IMR-90 (cell line): ENCODE measurements around the gene FITM1. TPM values are rescaled to one million over a fixed set of nuclear protein-coding genes. Genes with fewer than 3 reads are reported as not detected.

ENCODE experiments used
- ATAC-seq: fragments of 200-7000 bp; cut with Tn5 transposase; 2 replicates; pipeline ENCODE4 v1.9.1; 2020; ENCODE audit warnings: low read depth, mild to moderate bottlenecking, moderate library complexity
- BruUV-seq: library from RNA; stranded (reverse); fragments of 400-500 nt; replicated peaks from 2 replicates; lab custom pipeline; 2021; lab: Mats Ljungman, UMichigan
- CTCF ChIA-PET: fragments of 300-600 bp; formaldehyde crosslinking; extraction: SDS; loops from one replicate; lab custom pipeline; 2021; ENCODE audit warnings: antibody characterized with exemption; lab: Yijun Ruan, JAX
- POLR2A ChIA-PET: fragments of 300-600 bp; sonication (Branson Sonifier 250); formaldehyde crosslinking; loops from one replicate; lab custom pipeline; 2022; ENCODE audit warnings: antibody characterized with exemption; ENCODE audit not compliant: unreplicated experiment; lab: Charles Lee
- DNase-seq: peaks from one replicate; pipeline ENCODE4 v3.0.0; 2013
- H2AFZ ChIP-seq: replicated peaks from 2 replicates; pipeline ENCODE3; 2013; ENCODE audit warnings: low read length, mild to moderate bottlenecking; ENCODE audit not compliant: poor library complexity
- H2AK5ac ChIP-seq: 2 replicates; pipeline ENCODE4 v1.6.1; 2013; ENCODE audit warnings: low read depth, low read length, inconsistent platforms
- H2AK9ac ChIP-seq: replicated peaks from 2 replicates; pipeline ENCODE3; 2013; ENCODE audit warnings: mild to moderate bottlenecking, low read depth, low read length, moderate library complexity; ENCODE audit not compliant: poor library complexity
- H2BK120ac ChIP-seq: 2 replicates; pipeline ENCODE4 v1.6.1; 2013; ENCODE audit warnings: low read depth, low read length, inconsistent platforms
- H2BK15ac ChIP-seq: 3 replicates; pipeline ENCODE4 v1.6.1; 2013; ENCODE audit warnings: low read depth, low read length, inconsistent platforms
- H2BK20ac ChIP-seq: 2 replicates; pipeline ENCODE4 v1.6.1; 2013; ENCODE audit warnings: low read depth, mild to moderate bottlenecking, inconsistent platforms, low read length, moderate library complexity
- H2BK5ac ChIP-seq: 2 replicates; pipeline ENCODE4 v1.6.1; 2013; ENCODE audit warnings: mild to moderate bottlenecking, low read depth, low read length, inconsistent platforms; ENCODE audit not compliant: poor library complexity, severe bottlenecking
- H3K14ac ChIP-seq: replicated peaks from 2 replicates; pipeline ENCODE4 v1.6.1; 2013; ENCODE audit warnings: low read depth, low read length, inconsistent platforms
- H3K18ac ChIP-seq: 2 replicates; pipeline ENCODE4 v1.6.1; 2013; ENCODE audit warnings: low read depth, low read length, control low read depth
- H3K23ac ChIP-seq: 2 replicates; pipeline ENCODE4 v1.6.1; 2013; ENCODE audit warnings: low read depth, low read length, inconsistent platforms
- H3K27ac ChIP-seq: 2 replicates; pipeline ENCODE4 v1.5.1; 2013; ENCODE audit warnings: mild to moderate bottlenecking, control low read depth, low read length; ENCODE audit not compliant: insufficient read depth
- H3K27me3 ChIP-seq: 2 replicates; pipeline ENCODE4 v1.6.1; 2013; ENCODE audit warnings: low read length; ENCODE audit not compliant: control insufficient read depth, insufficient read depth
- H3K36me3 ChIP-seq: 2 replicates; pipeline ENCODE4 v1.6.1; 2013; ENCODE audit warnings: low read length, mixed read lengths; ENCODE audit not compliant: control insufficient read depth, insufficient read depth
- H3K4ac ChIP-seq: 2 replicates; pipeline ENCODE4 v1.6.1; 2013; ENCODE audit warnings: low read depth, low read length, inconsistent platforms
- H3K4me1 ChIP-seq: 2 replicates; pipeline ENCODE4 v1.6.1; 2013; ENCODE audit warnings: low read length, mixed read lengths; ENCODE audit not compliant: control insufficient read depth, insufficient read depth
- H3K4me2 ChIP-seq: 2 replicates; pipeline ENCODE4 v1.6.1; 2013; ENCODE audit warnings: low read depth, mild to moderate bottlenecking, control low read depth, low read length, moderate library complexity
- H3K4me3 ChIP-seq: 2 replicates; pipeline ENCODE4 v1.5.1; 2013; ENCODE audit warnings: low read depth, mild to moderate bottlenecking, control low read depth, low read length, moderate library complexity; ENCODE audit not compliant: insufficient read depth
- H3K56ac ChIP-seq: 2 replicates; pipeline ENCODE4 v1.6.1; 2013; ENCODE audit warnings: low read length, inconsistent platforms; ENCODE audit not compliant: insufficient read depth; ENCODE audit errors: extremely low read depth
- H3K79me1 ChIP-seq, 2 experiments: 2 replicates each; pipeline ENCODE4 v1.6.1; 2013; ENCODE audit warnings: low read length in 2 of 2, inconsistent platforms in 1 of 2, low read depth in 1 of 2
- H3K9ac ChIP-seq: 2 replicates; pipeline ENCODE4 v1.6.1; 2013; ENCODE audit warnings: low read depth, low read length, control low read depth
- H3K9me1 ChIP-seq: 2 replicates; pipeline ENCODE4 v1.6.1; 2013; ENCODE audit warnings: low read length, inconsistent platforms; ENCODE audit not compliant: insufficient read depth
- H3K9me3 ChIP-seq: 2 replicates; pipeline ENCODE4 v1.6.1; 2013; ENCODE audit warnings: low read length; ENCODE audit not compliant: control insufficient read depth, insufficient read depth
- H4K20me1 ChIP-seq: 2 replicates; pipeline ENCODE4 v1.6.1; 2013; ENCODE audit warnings: low read length, inconsistent platforms; ENCODE audit not compliant: insufficient read depth
- H4K5ac ChIP-seq: 2 replicates; pipeline ENCODE4 v1.6.1; 2013; ENCODE audit warnings: mild to moderate bottlenecking, low read depth, low read length, control low read depth
- H4K8ac ChIP-seq, 2 experiments: 2 replicates each; pipeline ENCODE4 v1.6.1; 2013; ENCODE audit warnings: low read depth in 2 of 2, low read length in 2 of 2, control low read depth in 1 of 2, inconsistent platforms in 1 of 2
- H4K91ac ChIP-seq: 2 replicates; pipeline ENCODE4 v1.6.1; 2013; ENCODE audit warnings: low read depth, low read length, inconsistent platforms; ENCODE audit not compliant: insufficient read depth
- BHLHE40 ChIP-seq: fragments of 150-350 bp; IDR thresholded peaks from 2 replicates; pipeline ENCODE4 v1.6.1; 2016; ENCODE audit warnings: mild to moderate bottlenecking, low read depth, low read length
- CEBPB ChIP-seq: IDR thresholded peaks from 2 replicates; pipeline ENCODE4 v1.6.1; 2012; ENCODE audit warnings: low read depth, low read length, improper control_type of control experiment
- CHD1 ChIP-seq: IDR thresholded peaks from 2 replicates; pipeline ENCODE4 v1.6.1; 2012; ENCODE audit warnings: low read depth, low read length, improper control_type of control experiment
- FOS ChIP-seq: fragments of 150-350 bp; IDR thresholded peaks from 2 replicates; pipeline ENCODE4 v1.6.1; 2016; ENCODE audit warnings: low read depth, low read length
- MAFK ChIP-seq: IDR thresholded peaks from 2 replicates; pipeline ENCODE4 v1.6.1; 2012; ENCODE audit warnings: low read depth, low read length, improper control_type of control experiment
- MAZ ChIP-seq: IDR thresholded peaks from 2 replicates; pipeline ENCODE4 v1.6.1; 2012; ENCODE audit warnings: low read depth, mild to moderate bottlenecking, low read length, improper control_type of control experiment, moderate library complexity, borderline replicate concordance
- MXI1 ChIP-seq: IDR thresholded peaks from 2 replicates; pipeline ENCODE4 v1.6.1; 2012; ENCODE audit warnings: low read depth, mild to moderate bottlenecking, low read length, moderate library complexity, borderline replicate concordance
- NFE2L2 ChIP-seq: fragments of 150-350 bp; IDR thresholded peaks from 2 replicates; pipeline ENCODE4 v1.6.1; 2016; ENCODE audit warnings: low read depth, mild to moderate bottlenecking, low read length
- POLR2A ChIP-seq: IDR thresholded peaks from 2 replicates; pipeline ENCODE4 v1.6.1; 2012; ENCODE audit warnings: mild to moderate bottlenecking, low read depth, low read length
- RAD21 ChIP-seq: IDR thresholded peaks from 2 replicates; pipeline ENCODE4 v1.6.1; 2012; ENCODE audit warnings: low read length, improper control_type of control experiment
- RCOR1 ChIP-seq: IDR thresholded peaks from 2 replicates; pipeline ENCODE4 v1.6.1; 2012; ENCODE audit warnings: mild to moderate bottlenecking, low read length, improper control_type of control experiment; ENCODE audit not compliant: insufficient replicate concordance
- RFX5 ChIP-seq: IDR thresholded peaks from 2 replicates; pipeline ENCODE4 v1.8.0; 2012; ENCODE audit warnings: low read depth, mild to moderate bottlenecking, low read length, moderate library complexity
- SMC3 ChIP-seq: fragments of 150-350 bp; IDR thresholded peaks from 2 replicates; pipeline ENCODE4 v1.6.1; 2016; ENCODE audit warnings: low read depth, mild to moderate bottlenecking, antibody characterized with exemption, low read length, moderate library complexity
- USF2 ChIP-seq: fragments of 150-350 bp; IDR thresholded peaks from 2 replicates; pipeline ENCODE4 v1.6.1; 2017; ENCODE audit warnings: mild to moderate bottlenecking, antibody characterized with exemption, low read length, low read depth
- WGBS, 2 experiments: methylation state at CpG; one replicate each; pipeline versions ENCODE4 v1.1.5 to v1.1.7; 2013; ENCODE audit warnings: missing lambda C conversion rate in 2 of 2; ENCODE audit not compliant: insufficient read length in 1 of 2; ENCODE audit errors: extremely low coverage in 2 of 2; 5-methylcytosine and 5-hydroxymethylcytosine counted together
- dilution Hi-C: fragments of 300-500 bp; cut with HindIII; formaldehyde crosslinking; loops from one replicate; pipeline ENCODE4 v1.14.3; 2018; ENCODE audit warnings: low sequenced_read_pairs; ENCODE audit not compliant: unreplicated experiment
- in situ Hi-C: fragments of 300-500 bp; cut with MboI; formaldehyde crosslinking; loops from 3 replicates; pipeline ENCODE4 v1.14.3; 2019; ENCODE audit warnings: low sequenced_read_pairs, inconsistent platforms, mixed read lengths
- intact Hi-C: fragments of 100-400 bp; cut with micrococcal nuclease; formaldehyde crosslinking; loops from 2 replicates; pipeline ENCODE4 v1.10.0; 2022
- polyA plus RNA-seq, 3 experiments: library from polyadenylated mRNA; depleted of rRNA; stranded (reverse); fragments of >200 nt; gene quantifications; 2 replicates each; pipeline ENCODE4 v1.2.3, GENCODE V29; 2012; ENCODE audit warnings: low replicate concordance in 1 of 3
- total RNA-seq: library from RNA; depleted of rRNA; stranded (reverse); fragments of >200 nt; gene quantifications from 2 replicates; pipeline ENCODE4 v1.2.3, GENCODE V29; 2012
- TF ChIP-seq, protein P1 (sequence below): fragments of 150-350 bp; IDR thresholded peaks from 2 replicates; pipeline ENCODE4 v1.6.1; 2016; ENCODE audit warnings: low read depth, mild to moderate bottlenecking, low read length, moderate library complexity, borderline replicate concordance
- TF ChIP-seq, protein P2 (sequence below): conservative IDR thresholded peaks from 2 replicates; pipeline ENCODE4 v1.5.1; 2012; ENCODE audit warnings: mild to moderate bottlenecking, low read depth, low read length, improper control_type of control experiment

The FITM1 gene
- total and polyA plus RNA-seq, 2 of the 4 experiments (the other 2 are of a cell fraction): not detected

DNA sequence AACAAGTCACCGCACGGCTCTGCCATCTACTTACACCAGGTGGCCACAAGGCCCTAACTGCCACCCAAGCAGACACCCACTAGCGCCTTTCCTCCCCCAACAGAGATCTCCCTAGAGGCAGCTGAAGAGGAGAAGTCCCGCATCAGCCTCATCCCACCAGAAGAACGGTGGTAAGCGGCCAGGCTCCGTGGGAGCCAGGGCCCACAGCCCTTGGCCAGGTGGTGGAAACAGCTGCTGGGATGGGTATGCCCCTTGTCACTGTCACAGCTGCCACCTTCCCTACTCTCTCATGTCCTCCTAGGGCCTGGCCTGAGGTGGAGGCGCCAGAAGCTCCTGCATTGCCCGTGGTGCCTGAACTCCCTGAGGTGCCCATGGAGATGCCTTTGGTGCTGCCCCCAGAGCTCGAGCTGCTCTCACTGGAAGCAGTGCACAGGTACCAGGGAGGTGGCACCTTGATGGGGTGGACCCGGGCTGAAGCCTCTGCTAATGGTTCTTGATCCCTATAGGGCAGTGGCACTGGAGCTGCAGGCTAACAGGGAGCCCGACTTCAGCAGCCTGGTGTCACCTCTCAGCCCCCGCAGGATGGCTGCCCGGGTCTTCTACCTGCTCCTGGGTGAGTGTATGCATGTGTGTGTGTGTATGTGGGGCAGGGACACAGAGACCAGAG is 49.0 kb downstream of the FITM1 start:
- Histone ChIP-seq H3K56ac (no peak overlapping the region), H2BK120ac (no peak overlapping the region), H3K4me2 (no peak overlapping the region), H3K27ac (peak overlapping the region; percentile 22; the same call in 1 of the 2 replicates), H4K20me1 (no peaks in the 10 kb centered on the region), H3K14ac (no peak overlapping the region), H3K36me3 (peaks cover 67% of the 10 kb centered on the region), H4K8ac (no peak overlapping the region), H3K9me1 (no peaks in the 10 kb centered on the region), H2BK15ac (no peak overlapping the region), H2BK20ac (no peak overlapping the region), H3K9me3 (no peaks in the 10 kb centered on the region), H3K4ac (no peak overlapping the region), H3K79me1 (no peaks in the 10 kb centered on the region; a peak in 1 of 4 replicates), H3K18ac (no peak overlapping the region), H2AFZ (peak overlapping the region; percentile 8), H2AK9ac (peak overlapping the region; percentile 51), H4K5ac (no peak overlapping the region), H3K4me1 (peaks cover 2% of the 10 kb centered on the region; the same call in 1 of the 2 replicates), H2AK5ac (no peak overlapping the region), H4K91ac (no peak overlapping the region), H2BK5ac (no peak overlapping the region), H3K27me3 (no peaks in the 10 kb centered on the region), H3K23ac (no peak overlapping the region), H3K4me3 (no peak overlapping the region), H3K9ac (no peak overlapping the region)
- ChIA-PET CTCF (interaction anchor here (1.1 kb wide), 1 partner anchor 10 kb away, joined by 5 read pairs; no protein-coding TSS in a partner anchor), POLR2A (no interaction called here)
- in situ Hi-C loops (no loop called here), dilution Hi-C loops (no loop called here), intact Hi-C loops (no loop called here)
- TF ChIP-seq FOS (no peak), NFE2L2 (no peak), SMC3 (no peak), MAFK (no peak), MXI1 (no peak), POLR2A (no peak), RAD21 (no peak), MAZ (no peak), RCOR1 (no peak), USF2 (no peak), RFX5 (no peak), CEBPB (no peak), CHD1 (no peak), BHLHE40 (no peak)
- TF ChIP-seq, protein P1, sequence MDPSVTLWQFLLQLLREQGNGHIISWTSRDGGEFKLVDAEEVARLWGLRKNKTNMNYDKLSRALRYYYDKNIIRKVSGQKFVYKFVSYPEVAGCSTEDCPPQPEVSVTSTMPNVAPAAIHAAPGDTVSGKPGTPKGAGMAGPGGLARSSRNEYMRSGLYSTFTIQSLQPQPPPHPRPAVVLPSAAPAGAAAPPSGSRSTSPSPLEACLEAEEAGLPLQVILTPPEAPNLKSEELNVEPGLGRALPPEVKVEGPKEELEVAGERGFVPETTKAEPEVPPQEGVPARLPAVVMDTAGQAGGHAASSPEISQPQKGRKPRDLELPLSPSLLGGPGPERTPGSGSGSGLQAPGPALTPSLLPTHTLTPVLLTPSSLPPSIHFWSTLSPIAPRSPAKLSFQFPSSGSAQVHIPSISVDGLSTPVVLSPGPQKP: no peak
- TF ChIP-seq, protein P2, sequence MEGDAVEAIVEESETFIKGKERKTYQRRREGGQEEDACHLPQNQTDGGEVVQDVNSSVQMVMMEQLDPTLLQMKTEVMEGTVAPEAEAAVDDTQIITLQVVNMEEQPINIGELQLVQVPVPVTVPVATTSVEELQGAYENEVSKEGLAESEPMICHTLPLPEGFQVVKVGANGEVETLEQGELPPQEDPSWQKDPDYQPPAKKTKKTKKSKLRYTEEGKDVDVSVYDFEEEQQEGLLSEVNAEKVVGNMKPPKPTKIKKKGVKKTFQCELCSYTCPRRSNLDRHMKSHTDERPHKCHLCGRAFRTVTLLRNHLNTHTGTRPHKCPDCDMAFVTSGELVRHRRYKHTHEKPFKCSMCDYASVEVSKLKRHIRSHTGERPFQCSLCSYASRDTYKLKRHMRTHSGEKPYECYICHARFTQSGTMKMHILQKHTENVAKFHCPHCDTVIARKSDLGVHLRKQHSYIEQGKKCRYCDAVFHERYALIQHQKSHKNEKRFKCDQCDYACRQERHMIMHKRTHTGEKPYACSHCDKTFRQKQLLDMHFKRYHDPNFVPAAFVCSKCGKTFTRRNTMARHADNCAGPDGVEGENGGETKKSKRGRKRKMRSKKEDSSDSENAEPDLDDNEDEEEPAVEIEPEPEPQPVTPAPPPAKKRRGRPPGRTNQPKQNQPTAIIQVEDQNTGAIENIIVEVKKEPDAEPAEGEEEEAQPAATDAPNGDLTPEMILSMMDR: no peak
- WGBS, 2 experiments: 76% methylated on average over 4 of the region's 14 CpGs; no CpG with 5 or more reads in 1 of the 2 experiments
- no peak for DNase-seq
- no TSS peak for BruUV-seq
- no peak; the same call in 1 of the 2 replicates for ATAC-seq
